ENCODE measurements around the gene CDH4. TPM values are rescaled to one million over a fixed set of nuclear protein-coding genes. Genes with fewer than 3 reads are reported as not detected.

CDH4 gene
- total RNA-seq, 2 donors from 2014 or later: not detected

GRCh38 chr20:61888101-61888865 lies 636.2 kb downstream of the CDH4 start:
- Histone ChIP-seq H3K27ac (no peak overlapping the region), H3K27me3 (replicated peaks; ENCODE audit: insufficient read depth) (no peaks in the 10 kb centered on the region), H3K4me3 (no peak overlapping the region), H3K36me3 (no peaks in the 10 kb centered on the region), H3K9me3 (no peaks in the 10 kb centered on the region), H3K4me1 (ENCODE audit: control insufficient read depth in 1 of 2, low read depth in 2 of 2) (no peaks in the 10 kb centered on the region)
- TF ChIP-seq CTCF (IDR thresholded peaks at IDR 0.05): no peak
- no peak for ATAC-seq (ENCODE audit: insufficient number of reproducible peaks, low FRiP score, low read depth)
- DNase-seq (ENCODE audit: low spot score): no peak

DNA sequence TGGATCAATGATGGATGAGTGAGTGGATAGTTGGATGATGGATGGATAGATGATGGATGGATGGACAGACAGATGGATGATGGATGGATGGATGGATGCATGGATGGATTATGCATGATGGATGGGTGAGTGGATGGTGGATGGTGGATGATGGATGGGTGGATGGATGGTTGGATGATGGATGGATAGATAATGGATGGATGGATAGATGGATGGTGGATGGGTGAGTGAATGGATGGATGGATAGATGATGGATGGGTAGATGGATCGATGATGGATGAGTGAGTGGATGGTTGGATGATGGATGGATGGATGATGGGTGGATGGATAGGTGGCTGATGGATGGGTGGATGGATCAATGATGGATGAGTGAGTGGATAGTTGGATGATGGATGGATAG lies 637.6 kb downstream of the CDH4 start:
- H3K27me3 ChIP-seq (replicated peaks; ENCODE audit: insufficient read depth): no peaks in the 10 kb centered on the region
- ATAC-seq (ENCODE audit: insufficient number of reproducible peaks, low FRiP score, low read depth): no peak
- no peak for TF ChIP-seq CTCF (IDR thresholded peaks at IDR 0.05)

GRCh38 chr20:61890210-61890609 lies 638.1 kb downstream of the CDH4 start:
- no peaks in the 10 kb centered on the region for H3K36me3 ChIP-seq

More for the DNA sequence above, 637.6 kb downstream of the CDH4 start:
- no peaks in the 10 kb centered on the region for H3K36me3 ChIP-seq
- H3K4me1 ChIP-seq (ENCODE audit: control insufficient read depth in 1 of 2, low read depth in 2 of 2): no peaks in the 10 kb centered on the region
- no peak overlapping the region for H3K4me3 ChIP-seq
- H3K27ac ChIP-seq: no peak overlapping the region
- no peaks in the 10 kb centered on the region for H3K9me3 ChIP-seq
- no peak for DNase-seq (ENCODE audit: low spot score)

DNA sequence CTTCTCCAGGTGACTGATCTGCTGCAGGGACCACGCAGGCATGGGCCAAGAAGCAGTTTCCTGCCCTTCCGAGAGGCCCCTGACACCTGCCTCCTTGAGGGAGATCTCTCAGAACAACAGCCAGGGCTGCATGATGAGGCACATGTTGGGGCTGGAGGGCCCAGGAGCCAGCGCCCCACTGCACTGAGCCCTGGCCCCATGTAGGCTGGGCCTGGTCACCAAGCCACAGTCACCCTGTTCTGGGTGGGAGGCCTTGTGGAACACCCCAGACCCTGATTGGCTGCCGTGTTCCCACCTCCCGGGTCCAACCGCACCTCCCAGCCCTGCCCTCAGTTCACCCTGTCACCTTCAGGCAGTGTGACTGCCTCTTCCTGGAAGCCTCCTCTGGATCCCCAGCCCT lies 639.4 kb downstream of the CDH4 start:
- TF ChIP-seq CTCF (IDR thresholded peaks at IDR 0.05): no peak
- H3K27me3 ChIP-seq (replicated peaks; ENCODE audit: insufficient read depth): no peaks in the 10 kb centered on the region
- no peaks in the 10 kb centered on the region for H3K4me1 ChIP-seq (ENCODE audit: control insufficient read depth in 1 of 2, low read depth in 2 of 2)
- DNase-seq (ENCODE audit: low spot score): no peak
- no peaks in the 10 kb centered on the region for H3K9me3 ChIP-seq
- ATAC-seq (ENCODE audit: insufficient number of reproducible peaks, low FRiP score, low read depth): no peak
- H3K36me3 ChIP-seq: no peaks in the 10 kb centered on the region
- no peak overlapping the region for H3K4me3 ChIP-seq
- no peak overlapping the region for H3K27ac ChIP-seq

More at GRCh38 chr20:61890210-61890609, 638.1 kb downstream of the CDH4 start:
- Histone ChIP-seq H3K27ac (no peak overlapping the region), H3K4me1 (ENCODE audit: control insufficient read depth in 1 of 2, low read depth in 2 of 2) (no peaks in the 10 kb centered on the region), H3K9me3 (no peaks in the 10 kb centered on the region), H3K27me3 (replicated peaks; ENCODE audit: insufficient read depth) (no peaks in the 10 kb centered on the region), H3K4me3 (no peak overlapping the region)
- no peak for DNase-seq (ENCODE audit: low spot score)
- no peak for TF ChIP-seq CTCF (IDR thresholded peaks at IDR 0.05)
- ATAC-seq (ENCODE audit: insufficient number of reproducible peaks, low FRiP score, low read depth): no peak

DNA sequence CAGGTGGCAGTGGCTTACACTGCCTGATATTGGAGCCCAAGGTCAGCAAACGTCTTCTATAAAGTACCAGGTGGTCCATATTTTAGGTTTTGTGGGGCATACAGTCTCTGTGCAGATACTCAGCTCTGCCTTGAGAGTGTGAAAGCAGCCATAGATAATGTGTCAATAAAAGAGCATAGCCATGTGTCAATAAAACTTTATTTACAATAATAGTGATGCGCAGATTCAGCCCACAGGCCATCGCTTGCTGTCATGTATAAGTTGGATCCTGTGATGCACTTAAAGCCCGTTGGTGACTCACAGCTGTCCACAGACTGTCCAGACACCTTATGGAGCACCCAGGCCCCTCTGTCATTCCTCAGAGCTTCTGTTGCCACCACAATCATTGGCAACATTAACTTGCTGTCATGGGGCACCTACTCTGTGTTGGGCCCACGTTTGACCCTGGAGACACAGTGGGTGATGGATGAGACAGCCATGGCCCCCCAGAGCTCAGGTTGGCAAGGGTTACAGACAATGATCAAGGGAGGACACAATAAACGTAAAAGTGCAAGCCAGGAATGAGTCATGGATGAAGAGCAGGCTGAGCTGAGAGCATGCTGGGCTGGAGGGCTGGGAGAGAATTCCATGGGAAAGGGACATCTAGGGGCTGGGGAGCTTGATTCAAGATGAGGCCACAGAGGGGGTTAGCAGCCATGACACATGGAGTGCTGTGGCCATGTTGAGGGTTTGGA lies 640.0 kb downstream of the CDH4 start:
- no peak overlapping the region for H3K27ac ChIP-seq
- H3K4me3 ChIP-seq: no peak overlapping the region
- no peaks in the 10 kb centered on the region for H3K36me3 ChIP-seq
- no peaks in the 10 kb centered on the region for H3K27me3 ChIP-seq (replicated peaks; ENCODE audit: insufficient read depth)
- H3K4me1 ChIP-seq (ENCODE audit: control insufficient read depth in 1 of 2, low read depth in 2 of 2): no peaks in the 10 kb centered on the region
- TF ChIP-seq CTCF (IDR thresholded peaks at IDR 0.05): no peak
- DNase-seq (ENCODE audit: low spot score) (no peak), ATAC-seq (ENCODE audit: insufficient number of reproducible peaks, low FRiP score, low read depth) (no peak)
- H3K9me3 ChIP-seq: no peaks in the 10 kb centered on the region
